GM21786 (cell line): Measurements from ENCODE around the gene NDUFAF2.
"Not testable (repeated sequence)": the region's sequence is repeated elsewhere in the genome, so short reads cannot be mapped to it uniquely, and the experiment has no call there.

ENCODE experiments used
- ATAC-seq: cut with Tn5 transposase; IDR thresholded peaks from one replicate; pipeline ENCODE4 v1.9.1; 2021; ENCODE audit not compliant: unreplicated experiment

NDUFAF2 gene

DNA sequence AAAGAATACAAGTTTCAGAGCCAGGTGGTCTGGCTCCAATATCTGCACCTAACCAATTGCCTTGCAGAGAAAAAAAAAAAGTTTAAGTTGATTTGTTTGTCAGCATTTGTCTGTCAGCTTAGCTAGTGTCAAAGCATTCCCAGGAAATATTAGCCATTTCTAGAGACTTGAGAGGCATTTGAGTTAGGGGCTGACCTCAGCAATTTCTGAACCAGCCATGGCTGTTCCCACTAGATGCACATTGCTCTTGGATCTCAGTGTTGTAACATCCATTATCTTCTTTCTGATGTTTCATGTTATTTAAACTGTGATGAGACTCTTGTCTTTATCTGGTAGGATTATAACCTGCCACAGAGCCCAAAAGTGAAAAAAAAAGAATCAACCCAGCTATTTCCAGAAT, 102.3 kb downstream of the NDUFAF2 start:
- ATAC-seq = no peak

DNA sequence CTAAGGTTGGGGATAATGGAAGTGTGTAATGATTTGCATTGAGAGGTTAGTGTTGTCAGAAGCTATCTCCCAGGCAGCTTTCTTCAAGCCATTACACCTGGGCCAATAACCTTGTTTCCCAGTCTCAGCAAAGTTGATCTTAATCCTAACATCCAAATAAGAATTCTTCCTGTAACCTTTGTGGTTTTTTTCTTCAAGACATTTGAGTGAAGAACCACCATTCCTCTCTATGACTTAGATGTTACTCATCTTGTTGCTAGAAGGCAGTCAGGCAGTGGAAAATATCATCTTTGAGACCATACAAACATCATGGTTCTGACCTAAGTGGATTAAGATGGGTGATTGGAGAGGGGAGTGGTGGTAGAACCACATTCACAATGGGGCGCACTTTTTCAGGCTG, 103.5 kb downstream of the NDUFAF2 start:
- no peak for ATAC-seq

DNA sequence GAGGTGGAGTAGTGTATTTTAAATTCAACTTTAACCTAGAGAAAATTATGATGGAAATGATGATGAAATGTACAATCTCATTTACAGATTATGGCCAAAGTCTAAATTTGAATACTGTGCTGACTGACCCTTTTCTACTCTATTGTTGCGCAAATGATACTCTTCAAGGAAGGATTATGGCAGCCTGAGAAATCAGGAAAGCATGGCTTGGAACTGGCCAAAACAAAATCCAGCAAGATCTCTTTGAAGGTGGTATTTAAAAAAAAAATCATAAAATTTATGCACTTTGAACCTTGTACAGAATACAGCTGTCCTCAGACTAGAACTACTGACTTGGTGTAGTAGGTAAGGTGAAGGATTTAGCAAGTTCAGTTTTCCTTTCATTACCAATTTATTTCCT, 105.3 kb downstream of the NDUFAF2 start:
- no peak for ATAC-seq

DNA sequence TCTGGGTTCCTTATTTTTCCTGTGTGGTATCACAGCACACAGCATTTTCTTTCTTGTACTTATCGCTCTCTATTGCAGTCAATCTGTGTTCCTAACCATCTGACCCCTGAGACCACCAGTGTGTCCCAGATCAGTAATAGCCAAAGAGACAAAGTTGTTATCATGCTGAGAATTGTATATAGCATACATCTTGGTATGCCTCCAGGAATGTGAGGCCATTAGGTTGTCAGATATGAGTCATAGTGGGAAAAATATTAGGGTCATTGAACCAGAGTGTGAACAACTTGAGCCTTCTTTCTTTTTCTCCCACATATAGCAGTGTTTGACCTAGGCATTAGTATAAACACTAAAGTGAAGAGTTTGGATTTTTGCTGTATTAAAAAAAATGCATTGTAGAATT, 106.3 kb downstream of the NDUFAF2 start:
- no peak for ATAC-seq

DNA sequence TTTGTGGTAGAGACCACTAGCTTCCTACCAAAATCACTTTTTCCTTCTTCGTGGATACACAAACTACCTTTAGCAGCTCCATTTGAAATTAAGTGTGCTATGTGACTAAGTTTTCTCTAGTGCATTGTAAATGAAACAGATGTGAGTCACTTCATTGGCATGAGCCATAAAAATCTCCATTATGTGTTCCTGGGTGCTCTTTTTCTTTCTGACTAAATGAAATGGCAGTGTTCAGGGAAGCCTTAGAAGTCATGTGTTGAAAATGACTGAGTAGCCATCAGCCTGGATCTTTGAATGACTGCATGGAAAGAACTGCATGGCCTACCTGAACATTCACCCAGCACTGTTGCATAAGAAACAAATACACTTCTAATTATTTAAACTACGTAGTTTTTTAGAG, 107.9 kb downstream of the NDUFAF2 start:
- ATAC-seq = no peak

DNA sequence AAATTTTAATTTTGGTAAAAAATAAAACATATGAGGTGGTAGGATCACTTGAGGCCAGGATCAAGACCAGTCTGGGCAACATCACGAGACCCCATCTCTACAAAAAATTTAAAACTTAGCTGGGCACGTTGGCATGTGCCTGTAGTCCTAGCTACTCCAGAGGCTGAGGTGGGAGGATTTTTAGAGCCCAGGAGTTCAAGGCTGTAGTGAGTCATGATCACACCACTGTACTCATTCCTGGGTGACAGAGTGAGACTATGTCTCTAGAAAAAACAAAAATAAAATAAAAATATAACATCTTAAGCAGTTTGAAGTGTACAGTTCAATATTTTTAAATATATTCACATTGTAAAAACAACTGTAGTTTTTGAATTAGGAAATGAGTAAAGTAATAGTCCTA, 108.9 kb downstream of the NDUFAF2 start:
- no peak for ATAC-seq

DNA sequence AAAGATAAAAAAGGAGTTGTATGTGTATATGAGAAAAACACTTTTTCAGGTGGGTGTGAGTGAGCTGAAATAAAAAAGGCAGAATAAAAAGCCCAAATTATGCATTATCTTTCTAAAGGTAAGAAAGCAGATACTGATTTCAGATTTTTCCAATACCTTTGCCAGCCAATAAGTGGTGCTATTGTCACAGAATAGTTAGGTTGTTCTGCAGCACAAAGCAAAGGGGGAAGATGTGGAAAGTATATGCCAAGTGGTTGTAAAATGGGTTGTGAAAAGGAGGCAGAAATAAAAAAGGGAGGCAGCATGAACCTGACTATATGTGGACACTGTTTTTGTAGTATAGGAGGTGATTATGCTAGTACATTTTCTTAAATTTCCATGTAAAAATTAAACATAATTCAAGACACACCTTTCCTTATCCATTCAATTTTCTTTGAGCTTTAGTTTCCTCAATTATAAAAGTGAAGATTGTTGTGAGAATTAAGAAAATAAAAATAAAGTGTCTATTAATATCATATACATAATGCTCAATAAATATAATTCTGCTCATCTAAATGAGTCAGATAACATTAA, 110.5 kb downstream of the NDUFAF2 start:
- no peak for ATAC-seq

DNA sequence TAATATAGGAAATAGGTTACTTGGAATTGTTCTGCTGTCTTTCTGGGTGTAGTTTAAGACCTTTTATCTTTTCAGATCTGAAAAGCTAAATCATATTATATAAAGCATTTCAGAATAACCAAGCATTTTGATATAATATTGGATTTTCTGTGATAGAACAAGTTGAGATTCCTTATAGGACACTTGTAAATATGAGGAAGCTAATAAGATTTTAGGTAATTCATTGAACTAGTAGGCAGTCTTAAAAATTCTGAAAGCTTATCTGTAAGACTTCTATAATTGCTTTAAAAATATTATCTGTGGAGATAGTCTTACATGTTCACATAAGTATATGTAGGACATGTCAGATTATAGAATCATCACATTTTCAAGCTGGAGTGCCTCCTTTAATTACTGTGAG, 114.5 kb downstream of the NDUFAF2 start:
- ATAC-seq = no peak

DNA sequence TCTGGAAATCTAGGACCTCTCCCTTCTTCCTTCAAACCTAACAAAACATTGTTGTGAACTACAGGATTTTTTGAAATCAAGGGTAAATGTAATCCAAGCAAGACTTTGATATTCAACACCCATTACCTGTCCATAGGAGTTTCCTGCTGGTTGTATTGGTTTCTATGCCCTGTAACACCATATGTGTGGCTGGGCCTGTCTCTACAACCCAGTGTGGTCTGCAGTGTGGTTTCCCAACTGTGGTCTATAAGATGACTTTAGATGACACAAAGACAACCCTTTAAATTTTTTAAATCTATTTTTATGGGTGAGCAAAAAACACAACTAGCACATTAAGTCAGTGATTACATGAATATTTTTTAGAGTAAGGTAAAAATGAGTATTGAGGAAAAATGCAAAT, 124.1 kb downstream of the NDUFAF2 start:
- ATAC-seq = no peak

DNA sequence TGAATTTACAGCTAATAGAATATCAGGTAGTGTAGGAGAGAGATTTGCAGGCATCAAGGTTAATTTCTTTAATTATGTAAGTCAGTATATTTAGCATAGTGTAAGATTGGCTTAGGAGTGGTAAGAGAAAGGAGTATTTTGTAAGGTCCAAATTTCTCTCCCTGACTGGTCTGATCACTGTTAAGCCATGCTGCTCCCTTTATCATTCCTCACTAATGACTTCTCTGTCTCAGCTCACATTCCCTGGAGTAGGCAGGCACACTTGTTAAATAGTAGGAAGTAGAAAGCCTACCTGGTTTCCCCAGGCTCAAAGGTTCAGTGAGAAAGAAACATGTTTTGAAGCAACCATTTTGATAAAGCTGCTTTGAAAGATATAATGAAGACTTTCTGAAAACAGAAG, 126.5 kb downstream of the NDUFAF2 start:
- no peak for ATAC-seq

DNA sequence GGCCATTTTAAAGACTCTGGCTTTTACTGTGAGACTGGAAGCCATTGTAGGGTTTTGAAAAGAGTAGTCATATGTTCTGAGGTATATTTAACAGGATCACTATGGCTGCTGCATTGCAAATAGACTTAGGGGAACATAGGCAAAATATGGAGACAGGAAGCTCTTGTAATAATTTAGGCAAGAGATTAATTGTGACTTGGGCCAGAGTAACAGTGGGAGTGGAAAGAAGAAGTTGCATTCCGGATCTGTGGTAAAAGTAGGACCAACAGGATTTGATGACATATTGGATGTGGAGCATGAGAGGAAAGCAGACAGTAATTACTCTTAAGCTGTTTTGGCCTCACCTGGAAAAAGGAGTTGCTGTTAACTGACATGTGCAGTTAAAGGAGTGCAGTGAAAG, 131.6 kb downstream of the NDUFAF2 start:
- no peak for ATAC-seq

DNA sequence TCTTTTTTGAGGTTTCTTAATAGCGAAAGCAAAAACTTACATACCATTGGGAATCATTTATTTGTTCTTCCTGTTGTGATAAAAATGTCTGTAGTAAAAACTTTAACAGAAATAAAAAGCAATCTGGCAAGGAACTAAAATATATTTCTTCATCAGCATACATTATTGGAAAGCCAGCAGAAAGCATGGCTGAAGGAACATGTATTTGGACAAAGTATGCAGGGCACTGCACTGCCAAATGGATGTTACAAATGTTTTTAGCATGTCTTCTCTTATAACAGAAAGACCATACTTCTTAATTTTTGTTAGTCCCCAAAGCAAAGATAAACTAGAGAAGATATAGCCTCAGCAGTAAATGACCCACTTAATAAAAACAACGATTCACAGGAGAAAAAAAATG, 136.7 kb downstream of the NDUFAF2 start:
- ATAC-seq = no peak

DNA sequence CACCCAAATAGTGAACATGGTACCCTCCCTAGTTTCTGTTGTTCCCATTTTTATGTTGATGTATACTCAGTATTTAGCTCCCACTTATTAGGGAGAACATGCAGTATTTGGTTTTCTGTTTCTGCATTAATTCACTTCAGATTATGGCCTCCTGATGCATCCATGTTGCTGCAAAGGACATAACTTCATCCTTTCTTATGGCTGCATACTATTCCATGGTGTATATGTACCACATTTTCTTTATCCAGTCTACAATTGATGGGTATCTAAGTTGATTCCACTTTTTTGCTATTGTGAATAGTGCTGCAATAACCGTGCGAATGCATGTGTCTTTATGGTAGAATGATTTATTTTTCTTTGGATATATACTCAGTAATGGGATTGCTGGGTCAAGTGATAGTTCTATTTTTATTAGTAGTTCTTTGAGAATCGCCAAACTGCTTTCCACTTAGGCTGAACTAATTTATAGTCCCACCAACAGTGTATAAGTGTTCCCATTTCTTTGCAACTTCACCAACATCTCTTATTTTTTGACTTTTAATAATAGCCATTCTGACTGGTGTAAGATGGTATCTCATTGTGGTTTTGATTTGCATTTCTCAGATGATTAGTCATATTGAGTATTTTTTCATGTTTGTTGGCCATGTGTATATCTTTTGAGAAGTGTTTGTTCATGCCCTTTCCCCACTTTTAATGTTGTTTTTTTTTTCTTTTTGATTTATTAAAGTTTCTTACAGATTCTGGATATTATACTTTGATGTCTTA, 137.7 kb downstream of the NDUFAF2 start:
- no peak for ATAC-seq

DNA sequence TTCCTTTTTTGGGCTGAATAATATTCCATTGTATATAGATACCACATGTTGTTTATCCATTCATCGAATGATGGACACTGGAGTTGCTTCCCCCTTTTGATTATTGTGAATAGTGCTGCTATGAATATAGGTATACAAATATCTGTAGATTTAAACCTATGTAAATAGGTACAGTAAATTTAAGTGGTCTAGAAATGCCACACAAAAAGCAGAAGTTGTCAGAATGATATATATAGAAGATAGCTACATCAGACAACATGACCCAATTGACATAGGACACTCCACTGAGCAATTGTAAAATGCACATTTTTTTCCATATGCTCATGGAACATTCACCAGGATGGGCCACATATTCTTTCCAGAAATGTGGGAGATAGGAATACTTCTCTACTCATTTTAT, 139.7 kb downstream of the NDUFAF2 start:
- ATAC-seq = no peak

DNA sequence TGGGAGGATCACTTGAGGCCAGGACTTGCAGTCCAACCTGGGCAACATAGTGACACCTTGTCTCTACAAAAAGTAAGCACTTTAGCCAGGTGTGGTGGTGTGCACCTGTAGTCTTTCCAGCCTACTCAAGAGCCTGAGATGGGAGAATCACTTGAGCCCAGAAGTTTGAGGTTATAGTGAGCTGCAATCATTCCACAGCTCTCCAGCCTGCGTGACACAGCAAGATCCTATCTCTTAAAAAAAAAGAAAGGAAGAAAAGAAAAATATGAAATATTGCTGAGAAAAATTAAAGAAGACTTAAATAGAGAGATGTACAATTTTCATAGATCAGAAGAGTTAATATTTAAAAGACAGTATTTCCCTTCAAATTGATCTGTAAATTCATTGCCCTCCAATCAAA, 140.9 kb downstream of the NDUFAF2 start:
- no peak for ATAC-seq

DNA sequence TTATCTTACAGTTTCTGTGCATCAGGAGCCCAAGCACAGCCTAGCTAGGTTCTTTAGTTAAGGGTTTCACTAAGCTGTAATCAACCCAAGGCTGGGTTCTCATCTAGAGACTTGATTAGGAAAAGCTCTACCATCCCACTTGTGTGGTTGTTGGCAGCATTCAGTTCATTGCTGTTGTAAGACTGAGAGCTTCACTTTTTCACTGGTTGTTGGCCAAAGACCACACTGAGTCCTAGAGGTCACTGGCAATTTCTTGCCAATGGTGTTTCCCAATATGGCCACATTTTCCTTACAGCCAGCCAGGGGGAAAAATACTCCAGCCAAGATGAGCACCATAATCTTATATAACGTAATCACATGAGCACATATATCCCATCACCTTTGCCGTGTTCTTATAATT, 142.9 kb downstream of the NDUFAF2 start:
- no peak for ATAC-seq

DNA sequence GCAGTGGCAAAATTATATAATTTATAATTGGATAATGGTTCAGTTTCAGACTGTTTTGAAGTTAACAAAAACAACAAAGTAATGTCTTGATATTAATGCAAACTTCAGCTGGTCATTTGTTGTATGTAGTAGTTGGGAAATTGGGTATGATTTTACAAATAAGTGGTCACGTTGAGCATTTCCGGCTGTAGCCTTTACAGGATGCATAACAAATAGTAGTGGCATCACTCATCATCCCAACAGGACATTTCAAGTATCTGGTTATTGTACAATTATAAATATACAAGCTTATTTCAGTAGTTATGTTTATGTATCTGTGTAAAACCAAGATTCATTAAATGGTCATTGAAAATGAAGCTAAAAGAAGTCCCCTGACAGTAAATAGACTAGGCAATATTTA, 144.3 kb downstream of the NDUFAF2 start:
- no peak for ATAC-seq

DNA sequence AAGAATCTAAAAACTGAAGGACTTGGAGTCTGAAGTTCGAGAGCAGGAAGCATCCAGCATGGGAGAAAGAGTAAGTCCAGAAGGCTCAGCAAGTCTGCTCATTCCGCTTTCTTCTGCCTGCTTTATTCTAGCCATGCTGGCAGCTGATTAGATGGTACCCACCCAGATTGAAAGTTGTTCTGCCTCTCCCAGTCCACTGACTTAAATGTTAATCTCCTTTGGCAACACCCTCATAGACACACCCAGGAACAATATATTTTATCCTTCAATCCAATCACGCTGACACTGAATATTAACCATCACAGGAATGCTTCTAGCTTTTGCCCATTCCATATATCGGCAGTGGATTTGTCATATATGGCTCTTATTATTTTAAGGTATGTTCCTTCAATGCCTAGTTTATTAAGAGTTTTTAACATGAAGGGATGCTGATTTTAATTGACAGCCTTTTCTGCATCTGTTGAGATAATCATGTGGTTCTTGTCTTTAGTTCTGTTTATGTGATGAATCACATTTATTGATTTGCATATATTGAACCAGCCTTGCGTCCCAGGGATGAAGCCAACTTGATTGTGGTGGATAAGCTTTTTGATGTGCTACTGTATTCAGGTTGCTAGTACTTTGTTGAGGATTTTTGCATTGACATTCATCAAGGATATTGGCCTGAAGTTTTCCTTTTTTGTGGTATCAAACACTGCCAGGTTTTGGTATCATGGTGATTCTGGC, 148.2 kb downstream of the NDUFAF2 start:
- not testable (repeated sequence) for ATAC-seq

DNA sequence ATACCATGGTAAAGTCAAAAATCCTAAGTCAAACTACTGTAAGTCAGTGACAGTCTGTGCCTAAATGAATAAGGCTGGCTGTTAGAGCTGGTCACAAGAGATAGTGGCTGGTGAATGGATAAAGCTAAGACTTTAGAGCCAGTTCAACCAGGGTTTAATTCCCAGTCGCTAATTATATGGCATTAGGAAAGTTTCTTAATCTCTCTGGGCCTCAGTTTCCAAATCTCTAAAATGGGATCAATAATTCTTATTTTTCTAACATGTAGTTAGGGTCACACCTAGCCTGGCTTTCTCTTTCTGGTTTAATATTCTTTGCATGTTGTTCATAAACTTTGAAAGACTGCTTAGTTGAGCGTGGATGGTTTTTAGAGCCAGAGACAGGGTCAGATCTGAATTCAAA, 152.5 kb downstream of the NDUFAF2 start:
- no peak for ATAC-seq

DNA sequence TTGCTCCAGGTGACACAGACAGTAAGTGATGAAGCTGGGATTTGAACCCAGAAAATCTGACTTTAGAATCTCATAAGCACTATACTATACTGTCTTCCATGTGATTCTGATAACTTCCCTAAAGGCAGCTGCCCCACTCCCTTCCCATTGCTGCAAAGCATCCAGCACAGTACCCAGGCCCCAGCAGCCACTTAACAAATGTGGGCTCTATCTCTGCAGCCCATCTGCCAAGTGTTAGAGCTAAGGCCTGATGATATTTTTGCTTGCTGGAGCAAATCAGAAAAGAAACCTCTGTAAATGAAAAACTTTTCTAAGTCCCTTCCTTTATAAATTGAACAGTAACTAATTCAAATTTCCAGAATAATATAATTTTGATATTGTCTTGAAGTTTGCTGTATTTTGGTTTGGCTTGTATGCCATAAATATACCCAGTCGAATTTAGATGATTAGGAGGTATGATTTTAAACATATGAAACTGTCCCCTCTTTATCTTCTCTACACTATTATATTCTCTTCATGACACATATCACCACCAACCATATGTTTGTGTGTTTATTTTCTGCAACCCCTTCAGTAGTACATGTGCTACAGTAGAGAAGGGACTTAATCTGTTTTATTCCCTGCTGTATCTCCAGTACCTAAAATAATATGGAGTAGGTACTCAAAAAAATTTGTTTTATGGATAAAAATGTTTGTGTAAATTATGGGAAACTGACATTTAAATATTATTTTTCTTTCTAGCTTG, 153.4 kb downstream of the NDUFAF2 start:
- no peak for ATAC-seq

DNA sequence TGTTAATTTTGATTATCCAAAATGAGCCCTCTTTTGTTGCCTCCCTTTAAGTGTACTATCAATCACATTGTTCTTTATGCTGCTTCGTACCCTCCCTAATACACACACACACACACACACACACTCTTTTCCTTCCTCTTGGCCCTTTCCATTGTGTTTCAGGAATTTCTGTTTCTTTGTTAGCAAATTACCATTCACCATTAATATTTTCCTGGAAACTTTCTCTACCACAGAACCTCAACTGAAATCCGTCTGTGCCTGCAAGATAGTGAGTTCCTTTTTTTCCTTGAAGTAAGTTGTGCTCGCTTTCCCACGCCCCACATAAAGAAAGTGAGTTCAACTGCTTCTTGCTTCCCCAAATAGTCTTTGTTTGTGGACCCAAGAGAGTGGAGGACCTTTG, 155.4 kb downstream of the NDUFAF2 start:
- ATAC-seq = no peak

DNA sequence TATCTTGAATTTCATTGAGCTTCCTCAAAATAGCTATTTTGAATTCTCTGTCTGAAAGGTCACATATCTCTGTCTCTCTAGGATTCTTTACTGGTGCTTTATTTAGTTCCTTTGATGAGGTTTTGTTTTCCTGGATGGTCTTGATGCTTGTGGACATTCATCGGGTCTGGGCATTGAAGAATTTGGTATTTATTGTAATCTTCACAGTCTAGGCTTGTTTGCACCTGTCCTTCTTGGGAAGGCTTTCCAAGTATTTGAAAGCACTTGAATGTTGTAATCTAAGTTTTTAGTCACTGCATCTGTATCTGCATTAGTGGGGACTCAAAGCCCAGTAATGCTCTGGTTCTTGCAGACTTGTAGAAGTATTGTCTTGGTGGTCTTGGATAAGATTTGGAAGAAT, 169.4 kb downstream of the NDUFAF2 start:
- ATAC-seq = no peak
